ENCODE measurements around the gene PLEKHH3.
"Not testable (repeated sequence)": the region's sequence is repeated elsewhere in the genome, so short reads cannot be mapped to it uniquely, and the experiment has no call there.

The PLEKHH3 gene

DNA sequence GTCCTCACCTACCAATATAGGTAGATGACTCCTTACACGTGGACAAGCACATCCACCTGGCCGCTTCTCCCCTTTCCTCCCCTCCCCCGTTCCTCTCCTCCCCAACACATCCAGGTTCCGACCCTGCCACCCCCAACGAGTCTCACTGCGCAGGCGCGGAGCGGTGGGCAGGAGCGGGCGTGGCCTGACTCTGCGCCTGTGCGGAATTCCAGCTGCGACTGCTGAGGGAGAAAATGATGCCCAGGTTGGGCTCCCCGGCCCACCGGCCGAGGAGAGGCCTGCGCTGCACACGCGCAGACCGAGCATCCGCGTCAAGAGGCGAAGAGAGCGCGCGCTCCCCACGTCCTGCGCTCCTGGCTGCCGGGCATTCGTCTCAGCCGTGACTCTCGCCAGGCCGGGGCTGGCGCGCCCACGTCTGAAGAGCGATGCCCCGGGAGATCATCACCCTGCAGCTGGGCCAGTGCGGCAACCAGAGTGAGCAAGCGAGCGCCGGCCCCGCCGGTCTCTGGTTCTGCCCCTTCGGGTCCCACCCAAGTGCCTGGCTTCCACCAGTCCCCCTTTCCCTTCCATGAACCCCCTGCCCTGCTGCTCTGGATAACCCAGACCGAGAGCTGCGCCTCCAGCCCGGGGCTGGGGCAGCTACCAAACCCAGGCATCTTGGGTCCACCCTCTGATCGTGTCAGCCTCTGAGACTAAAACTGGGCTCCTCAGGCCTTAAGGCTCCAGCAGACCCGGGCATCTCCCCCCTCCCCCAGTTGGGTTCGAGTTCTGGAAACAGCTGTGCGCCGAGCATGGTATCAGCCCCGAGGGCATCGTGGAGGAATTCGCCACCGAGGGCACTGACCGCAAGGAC is 17.5 kb downstream of the PLEKHH3 start, which contains the start of gene TUBG2:
Gene TUBG2, plus strand, starts transcription at position 206 of the 853 bp plus-strand sequence. Its CDS starts 220 bp downstream, at position 426.
- DNase-seq (ENCODE audit: low read depth in 1 of 2, low spot score in 1 of 2) = peak; percentile 96 to 97
- TF ChIP-seq JUND (IDR thresholded peaks at IDR 0.05; ENCODE audit: low read depth) = no peak
- in situ Hi-C loops (cut with HindIII; ENCODE audit: low pct_unique_long_range_greater_than_20kb, low sequenced_read_pairs) = no loop called here

DNA sequence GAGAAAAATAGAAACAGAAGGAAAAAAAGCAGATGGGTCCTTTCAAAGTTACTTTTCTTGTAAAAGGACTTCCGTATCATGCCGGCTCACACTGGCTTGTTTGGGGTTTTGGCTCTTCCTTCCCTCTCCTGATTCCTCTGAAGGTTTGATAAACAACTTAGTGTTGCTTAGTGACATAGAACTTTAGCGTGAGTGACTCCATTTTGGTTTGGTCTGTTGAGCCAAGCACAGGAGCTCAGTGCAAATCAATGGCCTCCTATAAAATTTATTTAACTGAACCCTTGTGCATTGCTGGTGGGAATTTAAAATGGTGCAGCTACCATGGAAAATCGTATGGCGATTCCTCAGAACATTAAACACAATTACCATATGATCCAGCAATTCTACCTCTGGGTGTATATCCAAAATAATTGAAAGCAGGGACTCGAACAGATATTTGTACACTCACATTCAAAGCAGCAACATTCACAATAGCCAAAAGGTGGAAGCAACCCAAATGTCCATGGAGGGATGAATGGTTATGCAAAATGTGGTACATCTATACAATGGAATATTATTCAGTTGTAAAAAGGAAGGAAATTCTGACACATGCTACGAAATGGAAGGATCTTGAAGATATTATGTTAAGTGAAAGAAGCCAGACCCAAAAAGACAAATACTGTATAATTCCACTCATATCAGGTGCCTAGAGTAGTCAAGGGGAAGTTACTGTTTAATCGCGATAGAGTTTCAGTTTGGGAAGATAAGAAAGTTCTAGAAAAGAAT is 18.8 kb downstream of the PLEKHH3 start:
- DNase-seq (ENCODE audit: low read depth in 1 of 2, low spot score in 1 of 2) = no peak
- TF ChIP-seq JUND (IDR thresholded peaks at IDR 0.05; ENCODE audit: low read depth) = no peak
- in situ Hi-C loops (cut with HindIII; ENCODE audit: low pct_unique_long_range_greater_than_20kb, low sequenced_read_pairs) = no loop called here

GRCh38 chr17:42655528-42655927 is 21.3 kb downstream of the PLEKHH3 start:
- no peak for DNase-seq (ENCODE audit: low read depth in 1 of 2, low spot score in 1 of 2)
- TF ChIP-seq JUND (IDR thresholded peaks at IDR 0.05; ENCODE audit: low read depth) = no peak
- in situ Hi-C loops (cut with HindIII; ENCODE audit: low pct_unique_long_range_greater_than_20kb, low sequenced_read_pairs) = no loop called here

DNA sequence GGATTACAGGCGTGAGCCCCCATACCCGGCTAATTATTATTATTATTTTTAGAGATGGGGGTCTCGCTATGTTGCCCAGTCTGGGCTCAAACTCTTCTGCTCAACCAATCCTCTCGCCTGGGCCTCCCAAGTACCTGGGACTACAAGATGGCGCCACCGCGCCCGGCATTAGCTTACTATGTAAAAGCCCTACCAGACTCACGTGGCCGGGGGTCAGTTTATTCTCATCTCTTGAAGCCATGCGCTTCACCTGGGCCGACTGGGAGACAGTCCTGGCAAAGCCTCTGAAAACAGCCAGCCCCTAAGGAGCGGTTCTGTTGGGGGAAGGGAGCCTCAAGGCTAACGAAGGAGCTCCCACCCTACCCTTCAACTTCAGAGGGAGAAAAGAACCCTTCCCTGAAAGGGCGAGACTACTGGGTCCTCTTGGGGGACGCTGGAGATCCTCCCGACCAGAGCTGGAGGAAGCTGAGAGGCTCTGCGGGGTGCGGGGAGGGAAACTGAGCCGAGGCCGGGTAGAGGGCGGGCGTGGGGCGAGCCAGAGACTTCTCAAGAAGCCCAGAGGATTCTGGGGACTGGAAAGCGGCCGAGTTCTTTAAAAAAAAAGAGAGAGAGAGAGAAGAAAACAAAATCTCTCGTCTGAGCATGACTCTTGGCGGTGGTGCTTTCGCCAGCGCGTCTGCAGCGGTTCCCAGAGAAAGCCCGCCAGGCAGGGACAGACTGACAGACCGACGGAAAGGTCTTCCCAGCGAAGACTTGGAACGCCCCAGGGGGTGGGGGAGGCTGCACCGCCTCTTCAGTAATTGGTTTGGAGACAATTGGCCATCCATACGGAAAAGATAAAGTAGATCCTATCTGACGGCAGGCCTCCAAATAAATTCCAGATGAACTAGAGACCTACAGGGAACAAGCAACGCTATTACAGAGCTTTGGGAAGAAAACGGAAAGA is 23.3 kb downstream of the PLEKHH3 start:
- DNase-seq (ENCODE audit: low read depth in 1 of 2, low spot score in 1 of 2) = no peak
- no peak for TF ChIP-seq JUND (IDR thresholded peaks at IDR 0.05; ENCODE audit: low read depth)

GRCh38 chr17:42651392-42651791 is 25.4 kb downstream of the PLEKHH3 start:
- in situ Hi-C loops (cut with HindIII; ENCODE audit: low pct_unique_long_range_greater_than_20kb, low sequenced_read_pairs) = no loop called here
- no peak for TF ChIP-seq JUND (IDR thresholded peaks at IDR 0.05; ENCODE audit: low read depth)

More for the DNA sequence above, 23.3 kb downstream of the PLEKHH3 start:
- in situ Hi-C loops (cut with HindIII; ENCODE audit: low pct_unique_long_range_greater_than_20kb, low sequenced_read_pairs) = no loop called here

DNA sequence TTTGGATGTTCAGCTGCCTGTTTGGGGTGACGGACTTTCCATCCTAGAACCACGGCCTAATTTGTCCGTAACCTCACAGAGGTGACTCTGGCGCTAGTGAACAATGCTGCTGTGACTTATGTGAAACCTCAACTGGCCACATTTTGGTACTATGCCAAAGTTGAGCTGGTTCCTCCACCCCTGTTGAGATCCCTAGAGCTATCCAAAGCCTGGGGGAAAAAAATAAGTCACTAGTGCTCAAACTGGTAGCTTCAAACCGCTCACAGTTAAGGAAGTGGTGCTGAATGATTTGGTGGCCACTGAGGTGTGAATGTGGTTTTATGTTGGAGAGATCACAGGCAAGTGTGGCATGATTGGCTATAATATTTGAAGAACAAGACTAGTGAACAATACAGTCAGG is 29.0 kb downstream of the PLEKHH3 start:
- no peak for TF ChIP-seq JUND (IDR thresholded peaks at IDR 0.05; ENCODE audit: low read depth)
- DNase-seq (ENCODE audit: low read depth in 1 of 2, low spot score in 1 of 2) = no peak
- in situ Hi-C loops (cut with HindIII; ENCODE audit: low pct_unique_long_range_greater_than_20kb, low sequenced_read_pairs) = no loop called here

More at GRCh38 chr17:42651392-42651791, 25.4 kb downstream of the PLEKHH3 start:
- DNase-seq (ENCODE audit: low read depth in 1 of 2, low spot score in 1 of 2) = no peak

DNA sequence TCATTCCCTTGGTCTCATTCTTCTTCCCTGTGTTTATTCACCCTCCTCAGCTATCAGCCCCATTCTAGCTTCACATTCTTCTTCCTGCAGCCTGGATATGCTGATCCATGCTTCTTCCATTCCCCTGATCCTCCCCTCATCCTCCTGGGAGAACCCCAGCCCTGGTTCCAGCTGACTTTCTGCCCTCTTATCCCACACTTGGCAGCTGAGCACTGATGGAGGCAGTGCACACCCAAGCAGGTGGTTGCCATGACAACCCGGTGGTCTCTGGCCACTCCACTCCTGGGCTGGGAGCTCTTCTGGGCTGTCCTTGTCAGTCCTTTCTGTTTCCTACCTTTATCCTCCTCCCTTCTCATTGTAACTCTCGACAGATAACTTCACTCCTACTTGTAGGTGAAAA is 34.5 kb downstream of the PLEKHH3 start:
- in situ Hi-C loops (cut with HindIII; ENCODE audit: low pct_unique_long_range_greater_than_20kb, low sequenced_read_pairs) = no loop called here
- DNase-seq (ENCODE audit: low read depth in 1 of 2, low spot score in 1 of 2) = no peak
- TF ChIP-seq JUND (IDR thresholded peaks at IDR 0.05; ENCODE audit: low read depth) = no peak

DNA sequence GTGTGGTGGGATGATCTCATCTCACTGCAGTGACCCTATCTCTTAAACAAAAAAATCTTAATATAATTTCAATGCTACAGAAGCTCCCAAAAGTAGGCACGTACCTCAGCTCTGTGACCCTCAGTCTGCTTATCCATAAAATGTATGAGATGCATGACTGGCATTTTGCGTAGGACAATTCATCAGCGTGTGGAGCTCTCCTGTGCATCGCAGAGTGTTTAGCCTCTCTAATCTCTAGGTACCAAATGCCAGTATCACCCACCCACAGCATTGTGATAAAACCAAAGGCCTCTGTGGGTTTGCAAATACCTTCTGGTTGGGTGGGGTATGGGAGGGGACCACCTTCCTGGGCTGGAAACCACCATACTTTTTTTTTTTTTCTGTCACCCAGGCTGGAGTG is 36.7 kb downstream of the PLEKHH3 start:
- in situ Hi-C loops (cut with HindIII; ENCODE audit: low pct_unique_long_range_greater_than_20kb, low sequenced_read_pairs) = no loop called here
- DNase-seq (ENCODE audit: low read depth in 1 of 2, low spot score in 1 of 2) = no peak
- no peak for TF ChIP-seq JUND (IDR thresholded peaks at IDR 0.05; ENCODE audit: low read depth)

- peak in 1 of 2 experiments; percentile 39 for DNase-seq (ENCODE audit: low read depth in 1 of 2, low spot score in 1 of 2)
- TF ChIP-seq JUND (IDR thresholded peaks at IDR 0.05; ENCODE audit: low read depth) = no peak
- in situ Hi-C loops (cut with HindIII; ENCODE audit: low pct_unique_long_range_greater_than_20kb, low sequenced_read_pairs) = no loop called here
Observed at GRCh38 chr17:42639525-42640113, 37.2 kb downstream of the PLEKHH3 start.

- TF ChIP-seq JUND (IDR thresholded peaks at IDR 0.05; ENCODE audit: low read depth) = no peak
- DNase-seq (ENCODE audit: low read depth in 1 of 2, low spot score in 1 of 2) = no peak
- in situ Hi-C loops (cut with HindIII; ENCODE audit: low pct_unique_long_range_greater_than_20kb, low sequenced_read_pairs) = no loop called here
Observed at GRCh38 chr17:42632949-42633444, 43.8 kb downstream of the PLEKHH3 start.

DNA sequence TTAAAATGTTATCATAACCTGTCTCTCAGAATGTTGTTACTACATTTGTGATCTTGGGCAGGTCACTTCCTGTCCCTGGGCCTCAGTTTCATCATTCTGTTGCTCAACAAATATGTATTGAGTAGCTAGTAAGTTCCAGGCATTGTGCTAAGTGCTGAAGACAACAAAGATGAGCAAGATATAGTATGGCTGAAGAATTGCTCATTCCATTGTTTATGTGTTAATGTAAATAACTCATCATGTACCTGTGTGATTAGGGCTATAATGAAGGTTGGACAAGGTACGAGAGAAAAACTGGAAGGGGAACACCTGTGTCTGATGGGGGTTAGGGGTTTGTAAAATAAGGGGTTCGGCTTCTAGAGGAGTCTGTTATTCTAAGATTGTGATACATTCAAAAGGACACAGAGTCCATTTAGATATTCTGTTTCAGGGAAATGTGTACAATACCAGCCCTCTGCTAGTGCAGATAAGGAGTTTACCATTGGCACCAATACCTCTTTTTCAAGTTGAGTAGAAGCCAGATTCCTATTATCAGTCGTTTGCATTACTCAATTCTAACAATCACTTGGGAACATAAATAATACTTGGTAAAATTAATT is 47.3 kb downstream of the PLEKHH3 start:
- no peak for TF ChIP-seq JUND (IDR thresholded peaks at IDR 0.05; ENCODE audit: low read depth)
- in situ Hi-C loops (cut with HindIII; ENCODE audit: low pct_unique_long_range_greater_than_20kb, low sequenced_read_pairs) = no loop called here
- peak in 1 of 2 experiments; percentile 69 for DNase-seq (ENCODE audit: low read depth in 1 of 2, low spot score in 1 of 2)

DNA sequence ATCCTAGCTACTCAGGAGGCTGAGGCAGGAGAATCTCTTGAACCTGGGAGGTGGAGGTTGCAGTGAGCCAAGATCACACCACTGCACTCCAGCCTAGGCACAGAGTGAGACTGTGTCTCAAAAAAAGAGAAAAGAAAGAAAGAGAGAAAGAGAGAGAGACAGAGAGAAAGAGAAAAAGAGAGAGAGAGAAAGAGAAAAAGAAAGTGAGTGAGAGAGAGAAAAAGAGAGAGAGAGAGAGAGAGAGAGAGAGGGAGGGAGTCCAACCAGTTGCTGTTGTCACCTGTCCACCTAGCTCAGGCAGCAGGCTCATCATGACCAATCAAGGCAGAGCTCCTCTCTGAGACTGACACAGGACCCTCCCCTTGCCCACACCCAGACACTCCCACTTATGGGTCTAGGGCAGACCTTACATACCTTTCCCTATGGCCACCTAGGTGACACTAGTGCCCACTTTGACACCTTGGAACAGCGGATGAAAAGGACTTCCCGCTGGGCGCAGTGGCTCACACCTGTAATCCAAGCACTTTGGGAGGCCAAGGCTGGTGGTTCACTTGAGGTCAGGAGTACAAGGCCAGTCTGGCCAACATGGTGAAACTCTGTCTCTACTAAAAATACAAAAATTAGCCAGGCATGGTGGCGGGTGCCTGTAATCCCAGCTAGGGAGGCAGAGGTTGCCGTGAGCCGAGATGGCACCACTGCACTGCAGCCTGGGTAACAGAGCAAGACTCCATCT is 49.6 kb downstream of the PLEKHH3 start:
- DNase-seq (ENCODE audit: low read depth in 1 of 2, low spot score in 1 of 2) = peak in 1 of 2 experiments; percentile 92
- in situ Hi-C loops (cut with HindIII; ENCODE audit: low pct_unique_long_range_greater_than_20kb, low sequenced_read_pairs) = not testable (repeated sequence)

All from T47D (cell line).